Lower lobe of right lung (tissue), 2 donors: ENCODE results near the gene TMEM255B. TPM values are rescaled to one million over a fixed set of nuclear protein-coding genes. Genes with fewer than 3 reads are reported as not detected.

Experiments
- ATAC-seq, 2 donors: fragments of 200-7000 bp; cut with Tn5 transposase; one replicate each; pipeline ENCODE4 v1.9.1; 2020 to 2022; ENCODE audit warnings: mild to moderate bottlenecking in 2 of 2, moderate library complexity in 2 of 2
- DNase-seq: peaks from one replicate; pipeline ENCODE4 v3.0.0-alpha.2; 2020
- H3K27ac ChIP-seq: fragments of 200-600 bp; one replicate; pipeline ENCODE4 v1.8.0; 2022
- H3K27me3 ChIP-seq: fragments of 200-600 bp; one replicate; pipeline ENCODE4 v1.8.0; 2022; ENCODE audit warnings: low read depth
- H3K36me3 ChIP-seq: fragments of 200-600 bp; one replicate; pipeline ENCODE4 v1.8.0; 2022; ENCODE audit warnings: mild to moderate bottlenecking
- H3K4me1 ChIP-seq: fragments of 200-600 bp; one replicate; pipeline ENCODE4 v1.8.0; 2022
- H3K4me3 ChIP-seq: fragments of 200-600 bp; one replicate; pipeline ENCODE4 v1.8.0; 2022; ENCODE audit warnings: mild to moderate bottlenecking
- H3K9me3 ChIP-seq: fragments of 200-600 bp; one replicate; pipeline ENCODE4 v1.8.0; 2022
- intact Hi-C: fragments of 100-400 bp; cut with DNase I; formaldehyde crosslinking; loops from one replicate; pipeline ENCODE4 v1.11.0; 2022
- total RNA-seq: library from RNA; stranded (reverse); fragmentation: NEBNext Ultra II Directional; extraction: Animal tissue kit (Norgen Biotek cat#: 25700); gene quantifications from one replicate; pipeline ENCODE4 v1.2.1, GENCODE V29; 2021
- TF ChIP-seq, protein P1 (sequence below): fragments of 200-600 bp; IDR thresholded peaks from one replicate; pipeline ENCODE4 v1.8.0; 2022; ENCODE audit warnings: antibody characterized with exemption, mild to moderate bottlenecking
- donor health status: DM: no; HTN: yes; CAD: no; lungs with severe emphysema.

Gene TMEM255B
- total RNA-seq, 1 donor from 2014 or later: 21.5 TPM

DNA sequence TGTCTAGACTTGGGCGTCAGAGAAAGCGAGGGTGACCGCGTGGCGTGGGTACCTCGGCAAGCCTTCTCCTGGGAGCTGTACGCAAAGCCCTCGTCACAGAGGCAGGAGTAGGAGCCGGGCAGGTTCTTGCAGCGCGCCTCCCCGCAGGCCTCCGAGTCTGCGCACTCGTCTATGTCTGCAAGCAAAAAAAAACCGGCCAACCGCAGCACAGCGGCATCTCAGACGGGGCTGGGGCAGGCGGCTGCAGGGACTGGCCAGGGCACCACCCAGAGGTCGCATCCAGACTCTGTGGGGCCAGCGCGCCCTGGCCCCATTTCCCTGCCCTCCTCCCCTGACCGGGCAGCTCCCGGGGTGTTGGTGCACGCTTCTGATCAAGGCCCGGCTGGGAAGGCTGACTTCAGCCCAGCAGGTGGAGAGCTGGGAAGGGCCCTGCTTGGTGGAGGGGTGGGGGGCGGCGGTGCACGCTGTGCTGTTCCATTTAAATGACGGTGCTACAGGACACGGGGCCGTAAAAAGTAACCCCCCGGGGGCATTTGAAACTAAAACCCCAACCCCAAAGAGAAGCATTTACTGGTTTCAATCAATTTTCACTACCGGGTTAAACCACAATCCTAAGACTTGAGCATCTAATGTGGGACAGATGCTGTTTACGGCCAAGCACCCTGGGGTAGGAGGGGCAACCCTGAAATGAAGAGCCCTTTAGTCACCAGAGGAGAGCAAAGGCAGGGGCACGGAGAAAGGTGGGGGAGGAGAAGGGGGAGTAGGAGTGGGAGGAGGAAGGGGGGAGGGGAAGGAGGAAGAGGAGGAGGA lies 76.6 kb downstream of the TMEM255B start:
- H3K9me3 ChIP-seq: no peaks in the 10 kb centered on the region
- DNase-seq (peak; percentile 36), ATAC-seq (no peak)
- H3K27me3 ChIP-seq: no peaks in the 10 kb centered on the region
- TF ChIP-seq, protein P1, sequence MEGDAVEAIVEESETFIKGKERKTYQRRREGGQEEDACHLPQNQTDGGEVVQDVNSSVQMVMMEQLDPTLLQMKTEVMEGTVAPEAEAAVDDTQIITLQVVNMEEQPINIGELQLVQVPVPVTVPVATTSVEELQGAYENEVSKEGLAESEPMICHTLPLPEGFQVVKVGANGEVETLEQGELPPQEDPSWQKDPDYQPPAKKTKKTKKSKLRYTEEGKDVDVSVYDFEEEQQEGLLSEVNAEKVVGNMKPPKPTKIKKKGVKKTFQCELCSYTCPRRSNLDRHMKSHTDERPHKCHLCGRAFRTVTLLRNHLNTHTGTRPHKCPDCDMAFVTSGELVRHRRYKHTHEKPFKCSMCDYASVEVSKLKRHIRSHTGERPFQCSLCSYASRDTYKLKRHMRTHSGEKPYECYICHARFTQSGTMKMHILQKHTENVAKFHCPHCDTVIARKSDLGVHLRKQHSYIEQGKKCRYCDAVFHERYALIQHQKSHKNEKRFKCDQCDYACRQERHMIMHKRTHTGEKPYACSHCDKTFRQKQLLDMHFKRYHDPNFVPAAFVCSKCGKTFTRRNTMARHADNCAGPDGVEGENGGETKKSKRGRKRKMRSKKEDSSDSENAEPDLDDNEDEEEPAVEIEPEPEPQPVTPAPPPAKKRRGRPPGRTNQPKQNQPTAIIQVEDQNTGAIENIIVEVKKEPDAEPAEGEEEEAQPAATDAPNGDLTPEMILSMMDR: no peak
- H3K4me3 ChIP-seq: no peak overlapping the region
- H3K36me3 ChIP-seq: peaks cover 44% of the 10 kb centered on the region
- peaks cover 37% of the 10 kb centered on the region for H3K4me1 ChIP-seq
- H3K27ac ChIP-seq: no peak overlapping the region
- intact Hi-C loops: no loop called here

GRCh38 chr13:113836768-113837559 lies 77.9 kb downstream of the TMEM255B start:
- Histone ChIP-seq H3K27me3 (no peaks in the 10 kb centered on the region), H3K27ac (peak overlapping the region; percentile 81), H3K4me1 (peaks cover 43% of the 10 kb centered on the region), H3K36me3 (peaks cover 35% of the 10 kb centered on the region), H3K9me3 (no peaks in the 10 kb centered on the region), H3K4me3 (peak overlapping the region; percentile 17)
- TF ChIP-seq, protein P1: no peak
- intact Hi-C loops: no loop called here
- ATAC-seq (peak; percentile 52 to 69), DNase-seq (peak; percentile 54)

DNA sequence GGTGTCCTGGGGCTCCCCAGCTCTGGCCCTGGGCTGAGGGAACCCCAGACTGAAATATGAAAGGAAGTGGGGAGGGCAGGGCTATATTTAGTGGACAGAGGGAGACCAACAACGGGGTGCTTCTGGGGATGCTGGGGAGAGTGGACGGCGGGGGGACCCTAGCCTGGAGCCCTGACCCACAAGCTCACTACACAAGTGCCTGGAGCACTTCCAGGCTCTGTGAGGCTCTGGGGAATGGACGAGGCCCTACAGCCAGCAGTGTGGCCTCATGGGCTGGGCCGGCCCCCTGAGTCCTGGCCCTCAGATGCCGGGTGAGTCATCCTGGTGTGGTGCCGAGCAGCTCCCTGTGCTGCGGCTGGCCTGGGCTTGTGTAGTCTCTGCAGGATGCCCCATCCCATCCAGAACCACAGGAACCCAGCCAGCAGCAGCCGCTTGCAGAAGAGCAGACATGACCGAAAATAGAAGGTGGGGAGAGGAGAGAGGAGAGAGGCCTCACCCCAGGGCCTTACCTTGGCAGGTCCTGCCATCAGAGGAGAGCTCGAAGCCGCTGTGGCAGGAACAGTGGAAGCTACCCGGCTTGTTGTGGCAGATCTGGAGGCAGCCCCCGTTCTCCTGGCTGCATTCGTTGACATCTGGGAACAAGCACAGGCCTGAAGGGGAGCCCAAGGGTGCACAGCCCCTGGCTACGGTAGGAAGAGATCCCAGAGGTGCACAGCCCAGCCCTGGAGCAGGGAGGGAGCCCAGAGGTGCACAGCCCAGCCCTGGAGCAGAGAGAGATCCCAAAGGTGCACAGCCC lies 78.7 kb downstream of the TMEM255B start:
- Histone ChIP-seq H3K27me3 (no peaks in the 10 kb centered on the region), H3K36me3 (peaks cover 33% of the 10 kb centered on the region), H3K27ac (peak overlapping the region; percentile 81), H3K4me1 (peaks cover 43% of the 10 kb centered on the region), H3K9me3 (no peaks in the 10 kb centered on the region), H3K4me3 (peak overlapping the region; percentile 17)
- DNase-seq (peak; percentile 84), ATAC-seq (peak; percentile 95)
- intact Hi-C loops: no loop called here
- TF ChIP-seq, protein P1: no peak

DNA sequence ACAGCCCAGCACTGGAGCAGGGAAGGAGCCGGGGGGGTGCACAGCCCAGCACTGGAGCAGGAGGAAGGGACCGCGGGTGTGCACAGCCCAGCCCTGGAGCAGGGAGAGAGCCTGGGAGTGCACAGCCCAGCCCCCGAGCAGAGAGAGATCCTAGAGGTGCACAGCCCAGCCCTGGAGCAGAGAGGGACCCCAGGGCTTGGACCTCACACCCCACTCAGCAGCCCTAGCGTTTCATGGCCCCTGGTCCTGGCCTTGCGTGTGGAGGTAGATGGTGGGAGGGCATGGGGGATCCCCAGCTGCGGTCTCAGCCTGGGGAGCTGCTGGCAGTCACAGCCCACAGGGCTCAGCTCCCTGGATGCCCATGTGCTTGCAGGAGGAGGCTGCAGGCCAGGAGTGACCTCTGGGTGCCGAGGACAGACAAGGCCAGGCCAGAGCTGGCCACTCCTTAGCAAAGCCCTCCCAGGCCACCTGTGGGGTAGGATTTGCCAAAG lies 79.7 kb downstream of the TMEM255B start:
- H3K4me3 ChIP-seq: peak overlapping the region; percentile 6
- H3K27ac ChIP-seq: no peak overlapping the region
- no peaks in the 10 kb centered on the region for H3K27me3 ChIP-seq
- intact Hi-C loops: no loop called here
- peak; percentile 39 for DNase-seq
- H3K36me3 ChIP-seq: peaks cover 35% of the 10 kb centered on the region
- TF ChIP-seq, protein P1: no peak
- no peak for ATAC-seq
- H3K9me3 ChIP-seq: no peaks in the 10 kb centered on the region
- H3K4me1 ChIP-seq: peaks cover 49% of the 10 kb centered on the region

GRCh38 chr13:113839536-113840204 lies 80.6 kb downstream of the TMEM255B start:
- peak overlapping the region; percentile 58 for H3K27ac ChIP-seq
- DNase-seq: peak; percentile 49
- no peaks in the 10 kb centered on the region for H3K27me3 ChIP-seq
- TF ChIP-seq, protein P1: no peak
- H3K4me3 ChIP-seq: no peak overlapping the region
- ATAC-seq: no peak
- peaks cover 36% of the 10 kb centered on the region for H3K36me3 ChIP-seq
- peaks cover 57% of the 10 kb centered on the region for H3K4me1 ChIP-seq
- H3K9me3 ChIP-seq: no peaks in the 10 kb centered on the region
- intact Hi-C loops: no loop called here
